OCI-M1 (cell line): Measurements from ENCODE around the gene C17orf78.
"Not testable (repeated sequence)": the region's sequence is repeated elsewhere in the genome, so short reads cannot be mapped to it uniquely, and the experiment has no call there.

Experiments
- DNase-seq: peaks from one replicate; lab custom pipeline; 2025; lab: John Stamatoyannopoulos, UW

C17orf78 gene

GRCh38 chr17:37438141-37438540 lies 62.4 kb downstream of the C17orf78 start:
- peak; percentile 6 for DNase-seq

GRCh38 chr17:37440424-37440823 lies 64.6 kb downstream of the C17orf78 start:
- DNase-seq: no peak

GRCh38 chr17:37441369-37442014 lies 65.7 kb downstream of the C17orf78 start:
- not testable (repeated sequence) for DNase-seq
